Astrocyte (in vitro differentiated cells and primary cell): ENCODE results near the gene GBA2. TPM values are rescaled to one million over a fixed set of nuclear protein-coding genes. Genes with fewer than 3 reads are reported as not detected.
A peak's percentile ranks its signal among the peaks of the same experiment; 100 is the strongest.

Source experiments
- DNase-seq: peaks from one replicate; pipeline ENCODE4 v3.0.0-alpha.2; 2010; ENCODE audit warnings: low read depth
- FAIRE-seq: peaks from 2 replicates; lab custom pipeline; 2011; peaks lifted over from hg19 to GRCh38; lab: Jason Lieb, UNC
- H2AFZ ChIP-seq: 2 replicates; pipeline ENCODE4 v1.6.0; 2012; ENCODE audit warnings: low read depth, low read length, inconsistent platforms
- H3K27ac ChIP-seq: 2 replicates; pipeline ENCODE4 v1.5.1; 2011; ENCODE audit warnings: low read depth, low read length, inconsistent platforms
- H3K27me3 ChIP-seq: 2 replicates; pipeline ENCODE4 v1.6.0; 2011; ENCODE audit warnings: low read length, inconsistent platforms; ENCODE audit not compliant: insufficient read depth
- H3K36me3 ChIP-seq: 2 replicates; pipeline ENCODE4 v1.5.1; 2011; ENCODE audit warnings: low read length, inconsistent platforms; ENCODE audit not compliant: insufficient read depth
- H3K4me1 ChIP-seq: 2 replicates; pipeline ENCODE4 v1.5.1; 2011; ENCODE audit warnings: low read length, inconsistent platforms; ENCODE audit not compliant: insufficient read depth
- H3K4me2 ChIP-seq: 2 replicates; pipeline ENCODE4 v1.6.0; 2012; ENCODE audit warnings: low read length, inconsistent platforms
- H3K4me3 ChIP-seq: 2 replicates; pipeline ENCODE4 v1.5.1; 2011; ENCODE audit warnings: low read depth, mild to moderate bottlenecking, low read length, inconsistent platforms; ENCODE audit not compliant: insufficient read depth
- H3K79me2 ChIP-seq: 2 replicates; pipeline ENCODE4 v1.6.0; 2012; ENCODE audit warnings: mild to moderate bottlenecking, low read length, inconsistent platforms; ENCODE audit not compliant: insufficient read depth
- H3K9ac ChIP-seq: 2 replicates; pipeline ENCODE4 v1.6.0; 2012; ENCODE audit warnings: mild to moderate bottlenecking, low read length, inconsistent platforms
- H3K9me3 ChIP-seq: 2 replicates; pipeline ENCODE4 v1.5.1; 2012; ENCODE audit warnings: low read depth, mild to moderate bottlenecking, low read length, inconsistent platforms; ENCODE audit not compliant: insufficient read depth
- H4K20me1 ChIP-seq: 2 replicates; pipeline ENCODE4 v1.6.0; 2012; ENCODE audit warnings: low read length, inconsistent platforms; ENCODE audit not compliant: insufficient read depth
- H3K27ac Mint-ChIP-seq: one replicate; pipeline ENCODE4 v1.8.0; 2021; ENCODE audit warnings: mild to moderate bottlenecking, mixed read lengths; ENCODE audit not compliant: unreplicated experiment
- H3K27me3 Mint-ChIP-seq: one replicate; pipeline ENCODE4 v1.8.0; 2021; ENCODE audit warnings: low read depth, mixed read lengths; ENCODE audit not compliant: unreplicated experiment
- H3K36me3 Mint-ChIP-seq: one replicate; pipeline ENCODE4 v1.8.0; 2021; ENCODE audit warnings: low read depth, mixed read lengths; ENCODE audit not compliant: unreplicated experiment
- H3K4me1 Mint-ChIP-seq: one replicate; pipeline ENCODE4 v1.8.0; 2021; ENCODE audit warnings: low read depth, mixed read lengths; ENCODE audit not compliant: unreplicated experiment
- H3K4me3 Mint-ChIP-seq: one replicate; pipeline ENCODE4 v1.8.0; 2021; ENCODE audit warnings: mild to moderate bottlenecking, moderate library complexity, mixed read lengths; ENCODE audit not compliant: unreplicated experiment
- H3K9me3 Mint-ChIP-seq: one replicate; pipeline ENCODE4 v1.8.0; 2021; ENCODE audit warnings: mild to moderate bottlenecking, mixed read lengths; ENCODE audit not compliant: unreplicated experiment
- CTCF ChIP-seq: IDR thresholded peaks from 2 replicates; pipeline ENCODE4 v1.5.1; 2011; ENCODE audit warnings: low read depth, mild to moderate bottlenecking, inconsistent platforms, low read length, moderate library complexity; ENCODE audit not compliant: insufficient read depth
- EZH2 ChIP-seq: IDR thresholded peaks from 2 replicates; pipeline ENCODE4 v1.6.1; 2012; ENCODE audit warnings: mild to moderate bottlenecking, low read length, inconsistent platforms; ENCODE audit not compliant: insufficient read depth
- total RNA-seq: library from RNA; stranded (reverse); gene quantifications from 2 replicates; pipeline ENCODE4 v1.2.1, GENCODE V29; 2021

Gene GBA2
- total RNA-seq, 1 donor from 2014 or later: 42.5 TPM

DNA sequence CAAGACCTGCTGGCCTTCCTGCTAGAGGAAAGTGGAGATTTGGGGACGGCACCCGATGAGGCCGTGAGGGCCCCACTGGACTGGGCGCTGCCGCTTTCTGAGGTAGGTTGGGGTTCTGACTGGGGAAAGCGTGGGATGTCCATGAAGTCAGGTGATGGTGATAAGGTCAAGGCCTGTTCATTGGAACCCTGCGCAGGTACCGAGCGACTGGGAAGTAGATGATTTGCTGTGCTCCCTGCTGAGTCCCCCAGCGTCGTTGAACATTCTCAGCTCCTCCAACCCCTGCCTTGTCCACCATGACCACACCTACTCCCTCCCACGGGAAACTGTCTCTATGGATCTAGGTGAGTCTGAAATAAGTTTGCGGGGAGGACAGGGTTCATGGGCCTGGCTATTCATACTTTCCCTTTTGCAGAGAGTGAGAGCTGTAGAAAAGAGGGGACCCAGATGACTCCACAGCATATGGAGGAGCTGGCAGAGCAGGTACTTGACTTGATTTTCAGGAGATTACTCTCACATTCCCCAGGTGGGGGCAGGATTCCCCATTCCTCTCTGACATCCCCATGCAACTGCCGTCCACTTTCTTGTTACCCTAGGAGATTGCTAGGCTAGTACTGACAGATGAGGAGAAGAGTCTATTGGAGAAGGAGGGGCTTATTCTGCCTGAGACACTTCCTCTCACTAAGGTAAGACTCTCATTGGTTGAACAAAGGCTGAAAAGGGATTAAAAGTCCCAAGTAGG lies 16.1 kb downstream of the GBA2 start:
- Mint-ChIP-seq H3K36me3 (peaks cover 15% of the 10 kb centered on the region), H3K4me1 (peaks cover 30% of the 10 kb centered on the region), H3K9me3 (no peaks in the 10 kb centered on the region), H3K4me3 (peak overlapping the region; percentile 97), H3K27me3 (no peaks in the 10 kb centered on the region), H3K27ac (peak overlapping the region; percentile 95)
- FAIRE-seq (no peak), DNase-seq (peak; percentile 66)
- H4K20me1 ChIP-seq: peaks cover 76% of the 10 kb centered on the region
- peak overlapping the region; percentile 92 for H3K27ac ChIP-seq
- peak overlapping the region; percentile 70 for H2AFZ ChIP-seq
- TF ChIP-seq EZH2 (no peak), CTCF (no peak)
- H3K9me3 ChIP-seq: no peaks in the 10 kb centered on the region
- H3K27me3 ChIP-seq: no peaks in the 10 kb centered on the region
- peaks cover 32% of the 10 kb centered on the region for H3K36me3 ChIP-seq
- H3K4me1 ChIP-seq: peaks cover 45% of the 10 kb centered on the region
- peak overlapping the region; percentile 93 for H3K4me3 ChIP-seq
- H3K4me2 ChIP-seq: peak overlapping the region; percentile 99
- peaks cover 76% of the 10 kb centered on the region for H3K79me2 ChIP-seq
- peak overlapping the region; percentile 91 for H3K9ac ChIP-seq

DNA sequence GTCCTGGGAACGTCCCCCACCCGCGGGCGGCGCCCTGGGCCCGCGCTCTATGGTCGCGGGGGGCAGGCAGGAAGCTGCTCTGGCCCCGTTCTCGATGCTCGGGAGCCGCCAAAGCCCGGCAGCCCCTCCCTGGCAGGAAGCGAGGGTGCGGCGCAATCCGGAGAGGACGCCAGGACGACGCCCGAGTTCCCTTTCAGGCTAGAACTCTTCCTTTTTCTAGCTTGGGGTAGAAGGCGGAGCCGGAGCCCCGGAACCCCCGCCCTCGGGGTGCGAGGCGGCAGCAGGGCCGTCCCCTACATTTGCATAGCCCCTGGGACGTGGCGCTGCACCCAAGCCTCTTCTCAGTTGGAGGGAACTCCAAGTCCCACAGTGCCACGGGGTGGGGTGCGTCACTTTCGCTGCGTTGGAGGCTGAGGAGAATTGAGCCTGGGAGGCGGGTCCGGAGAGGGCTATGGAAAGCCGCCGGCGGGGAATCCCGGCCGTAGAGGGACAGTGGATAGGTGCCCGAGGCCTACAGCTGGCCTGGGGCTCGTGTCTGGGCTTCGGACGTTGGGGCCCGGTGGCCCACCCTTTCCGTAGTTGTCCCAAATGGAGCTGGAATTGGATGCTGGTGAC lies 16.7 kb downstream of the GBA2 start, which contains the start of the genes CREB3 and TLN1:
Gene CREB3, plus strand, starts transcription at position 482 of the 615 bp plus-strand sequence. Its CDS starts 107 bp downstream, at position 589.
Gene TLN1, minus strand, starts transcription at position 11 of the 615 bp plus-strand sequence. CDS start 6,501 bp downstream, outside the sequence.
- H3K4me1 Mint-ChIP-seq: peaks cover 30% of the 10 kb centered on the region
- no peaks in the 10 kb centered on the region for H3K27me3 ChIP-seq
- H3K36me3 Mint-ChIP-seq: peaks cover 10% of the 10 kb centered on the region
- peaks cover 52% of the 10 kb centered on the region for H3K4me1 ChIP-seq
- H3K27ac ChIP-seq: peak within 1 kb of the TSS; percentile 92
- no peaks in the 10 kb centered on the region for H3K9me3 Mint-ChIP-seq
- no peaks in the 10 kb centered on the region for H3K27me3 Mint-ChIP-seq
- FAIRE-seq: no peak
- TF ChIP-seq EZH2 (no peak), CTCF (no peak)
- H2AFZ ChIP-seq: peak within 1 kb of the TSS; percentile 70
- H3K36me3 ChIP-seq: peaks cover 26% of the 10 kb centered on the region
- H3K4me3 Mint-ChIP-seq: peak within 1 kb of the TSS; percentile 97
- H4K20me1 ChIP-seq: peaks cover 69% of the 10 kb centered on the region
- peak; percentile 98 for DNase-seq
- H3K79me2 ChIP-seq: peaks cover 82% of the 10 kb centered on the region
- no peaks in the 10 kb centered on the region for H3K9me3 ChIP-seq
- peak within 1 kb of the TSS; percentile 95 for H3K27ac Mint-ChIP-seq
- peak within 1 kb of the TSS; percentile 93 for H3K4me3 ChIP-seq
- peak within 1 kb of the TSS; percentile 99 for H3K4me2 ChIP-seq
- peak within 1 kb of the TSS; percentile 91 for H3K9ac ChIP-seq
